GM19023 (cell line): ENCODE results near the gene SSBP2.

ENCODE experiments used
- ATAC-seq: cut with Tn5 transposase; IDR thresholded peaks from one replicate; pipeline ENCODE4 v1.9.1; 2021; ENCODE audit warnings: mild to moderate bottlenecking, moderate library complexity; ENCODE audit not compliant: unreplicated experiment

Gene SSBP2

DNA sequence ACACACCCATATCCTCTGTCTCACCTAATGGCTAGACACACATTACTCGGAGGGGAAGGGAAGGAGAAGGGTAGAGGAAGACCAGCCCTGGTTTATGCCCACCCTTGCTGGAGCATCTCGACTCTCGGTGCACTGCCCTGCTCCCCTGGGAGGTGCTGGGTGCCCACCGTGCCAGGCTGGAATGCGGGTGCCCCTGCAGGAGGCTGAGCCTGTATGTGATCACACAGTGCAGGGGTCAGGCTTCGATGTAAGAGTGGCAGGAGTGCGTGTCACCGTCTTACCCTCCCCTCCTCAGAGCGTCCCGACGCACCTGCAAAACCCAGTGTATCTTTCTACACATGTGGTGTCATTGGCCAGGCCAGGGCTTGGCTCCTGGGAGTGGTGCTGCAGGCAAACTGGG lies 349.6 kb downstream of the SSBP2 start:
- no peak for ATAC-seq

- ATAC-seq: no peak
Observed at GRCh38 chr5:81400375-81400774, 350.5 kb downstream of the SSBP2 start.

DNA sequence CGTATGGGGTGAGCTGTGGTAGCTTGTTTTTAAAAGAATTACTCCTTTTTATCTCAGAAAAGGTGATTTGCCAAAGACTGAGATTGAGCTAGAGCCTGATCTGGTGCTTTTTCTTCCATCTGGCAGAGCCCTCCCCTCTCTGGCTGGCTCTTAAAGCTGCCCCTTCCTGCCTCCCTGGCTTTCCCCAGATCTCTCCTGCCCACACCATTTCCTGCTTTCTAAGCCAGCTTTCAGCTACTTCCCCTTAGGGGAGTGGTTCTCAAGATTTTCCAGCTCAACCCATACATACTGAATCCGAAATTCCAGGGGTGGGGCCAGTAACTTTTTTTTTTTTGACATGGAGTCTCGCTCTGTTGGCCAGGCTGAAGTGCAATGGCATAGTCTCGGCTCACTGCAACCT lies 352.2 kb downstream of the SSBP2 start:
- no peak for ATAC-seq

DNA sequence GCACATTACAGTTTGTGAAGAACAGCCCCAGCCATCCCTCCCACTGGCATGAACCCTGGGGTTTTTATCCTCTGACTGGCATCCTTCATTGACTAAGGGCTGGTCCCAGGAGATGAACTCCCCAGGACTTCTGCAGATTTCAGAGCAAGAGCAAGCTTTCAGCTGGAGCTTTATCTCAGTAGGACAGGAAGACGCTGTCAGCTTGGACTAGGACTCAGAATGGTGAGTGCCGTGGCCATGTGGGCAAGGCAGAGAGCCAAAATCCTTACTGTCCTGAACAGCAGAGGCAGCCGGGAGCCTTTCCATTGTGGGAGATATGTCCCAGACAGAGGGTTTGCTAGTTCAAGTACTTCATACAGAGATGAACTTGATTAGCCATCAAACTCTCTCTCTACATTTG lies 353.7 kb downstream of the SSBP2 start:
- no peak for ATAC-seq

- no peak for ATAC-seq
Observed at GRCh38 chr5:81395262-81395661, 355.6 kb downstream of the SSBP2 start.

- ATAC-seq: no peak
Observed at GRCh38 chr5:81393783-81394718, 356.8 kb downstream of the SSBP2 start, which contains the start of gene ACOT12. TSS of gene ACOT12 (minus strand) at chr5:81394134. CDS start at chr5:81394114, 20 bp downstream.

GRCh38 chr5:81393430-81393782 lies 357.5 kb downstream of the SSBP2 start:
- ATAC-seq: no peak

DNA sequence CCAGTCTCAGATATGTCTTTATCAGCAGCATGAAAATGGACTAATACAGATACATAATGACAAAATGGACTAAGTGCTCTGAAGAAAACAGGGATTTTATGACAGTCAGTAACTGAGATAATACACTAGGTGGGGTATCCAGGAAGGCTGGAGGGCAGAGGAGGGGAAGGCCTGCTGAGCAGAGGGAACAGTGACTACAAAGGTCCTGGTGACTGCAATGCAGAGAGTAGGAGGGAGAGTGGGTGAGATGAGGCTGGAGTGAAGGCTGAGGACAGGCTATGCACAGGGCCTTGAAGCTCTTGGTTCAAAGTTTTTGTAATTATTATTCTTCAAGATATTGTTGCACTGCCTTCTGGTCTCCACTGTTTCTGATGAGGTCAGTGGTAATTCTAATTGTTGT lies 361.9 kb downstream of the SSBP2 start:
- ATAC-seq: no peak

DNA sequence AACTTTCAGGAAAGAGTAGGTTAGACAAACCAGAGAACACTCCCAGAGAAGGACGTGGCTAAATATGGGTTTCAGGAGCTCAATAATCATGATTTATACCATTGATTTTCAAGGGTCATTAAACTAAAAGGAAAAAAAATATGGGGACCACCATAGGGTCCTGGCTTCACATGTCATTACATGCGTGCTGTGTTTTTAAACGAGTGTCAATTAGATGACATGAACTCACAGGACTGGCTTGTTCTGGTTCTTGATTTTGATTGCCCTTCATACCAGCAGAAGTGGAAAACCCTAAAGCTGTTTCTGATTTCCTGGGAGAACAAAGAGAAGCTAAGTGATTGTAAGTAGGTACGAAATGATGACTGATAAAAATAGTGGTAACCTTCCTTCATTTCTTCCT lies 362.7 kb downstream of the SSBP2 start:
- no peak for ATAC-seq

DNA sequence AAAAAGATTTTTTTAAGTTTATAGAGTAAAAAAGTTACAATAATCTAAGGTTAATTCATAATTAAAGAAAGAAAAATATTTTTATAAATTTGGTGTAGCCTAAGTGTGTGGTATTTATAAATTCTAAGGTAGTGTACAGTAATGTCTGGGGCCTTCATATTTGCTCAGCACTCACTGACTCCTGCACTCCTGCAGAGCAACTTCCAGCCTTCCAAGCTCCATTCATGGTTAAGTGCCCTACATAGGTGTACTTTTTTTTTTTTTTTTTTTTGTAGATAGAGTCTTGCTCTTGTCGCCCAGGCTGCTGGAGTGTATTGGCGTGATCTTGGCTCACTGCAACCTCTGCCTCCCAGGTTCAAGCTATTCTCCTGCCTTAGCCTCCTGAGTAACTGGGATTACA lies 367.0 kb downstream of the SSBP2 start:
- no peak for ATAC-seq

- ATAC-seq: no peak
Observed at GRCh38 chr5:81371354-81371876, 379.5 kb downstream of the SSBP2 start.

- ATAC-seq: no peak
Observed at GRCh38 chr5:81370912-81371311, 380.0 kb downstream of the SSBP2 start.

GRCh38 chr5:81365541-81365940 lies 385.4 kb downstream of the SSBP2 start:
- ATAC-seq: no peak

DNA sequence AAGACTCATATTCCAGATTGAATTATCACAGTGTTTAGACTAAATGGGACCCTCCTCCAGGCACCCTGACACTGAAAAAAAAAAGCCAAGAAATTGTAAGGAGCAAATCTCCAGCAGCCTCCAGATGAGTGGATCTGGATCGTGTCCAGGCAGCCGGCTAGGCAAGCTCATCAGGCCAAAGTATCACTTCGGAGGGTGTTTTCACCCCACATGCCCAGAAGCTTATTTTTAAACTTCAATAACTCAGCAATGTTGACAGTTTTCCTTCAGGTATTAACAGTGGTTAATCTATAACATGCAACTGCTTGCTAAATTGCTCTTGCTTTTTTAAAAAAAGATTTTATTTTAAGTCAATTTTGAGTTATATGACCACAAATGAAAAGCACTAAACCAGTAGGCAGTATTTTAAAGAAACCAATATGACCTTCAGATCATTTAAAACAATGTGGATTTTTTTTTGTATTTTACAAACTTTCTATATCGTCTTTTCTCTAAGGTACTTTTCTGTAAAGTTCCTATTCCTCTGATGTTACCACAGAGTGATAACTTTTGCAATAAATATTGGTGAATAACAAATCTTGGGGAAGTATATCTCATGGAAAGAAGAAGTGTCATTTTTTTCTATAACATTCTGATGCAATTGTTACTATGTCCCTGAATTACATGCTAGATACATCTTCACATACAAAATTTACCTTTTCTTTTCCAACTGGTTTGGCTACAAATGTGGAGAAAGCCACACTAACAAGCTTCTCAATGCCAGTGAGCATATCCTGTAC lies 387.6 kb downstream of the SSBP2 start:
- no peak for ATAC-seq
